Upper lobe of left lung (tissue), 4 donors: ENCODE measurements around the gene CCNI.
"Not testable (repeated sequence)": the region's sequence is repeated elsewhere in the genome, so short reads cannot be mapped to it uniquely, and the experiment has no call there.

Experiments used
- EP300 ChIP-seq, 4 donors: sonication (generic); formaldehyde crosslinking; IDR thresholded peaks; one replicate each; pipeline ENCODE4 v1.5.1; 2017; ENCODE audit warnings: antibody characterized with exemption in 4 of 4, control low read depth in 2 of 4
- POLR2A ChIP-seq, 4 donors: fragments of 450-650 bp; IDR thresholded peaks; one replicate each; pipeline ENCODE4 v1.5.1; 2016 to 2017; ENCODE audit warnings: antibody characterized with exemption in 4 of 4, mild to moderate bottlenecking in 2 of 4
- POLR2AphosphoS5 ChIP-seq, 2 donors: sonication (generic); formaldehyde crosslinking; IDR thresholded peaks; one replicate each; pipeline ENCODE4 v1.5.1; 2017; ENCODE audit warnings: antibody characterized with exemption in 2 of 2
- TF ChIP-seq, protein P1 (sequence below), 6 experiments: fragments of 450-650 bp in 4 of 6; fragments of 200-600 bp in 2 of 6; sonication (generic) in 2 of 6; IDR thresholded peaks; one replicate each; pipeline ENCODE4 v1.5.1; 2016 to 2019; ENCODE audit warnings: antibody characterized with exemption in 6 of 6

DNA sequence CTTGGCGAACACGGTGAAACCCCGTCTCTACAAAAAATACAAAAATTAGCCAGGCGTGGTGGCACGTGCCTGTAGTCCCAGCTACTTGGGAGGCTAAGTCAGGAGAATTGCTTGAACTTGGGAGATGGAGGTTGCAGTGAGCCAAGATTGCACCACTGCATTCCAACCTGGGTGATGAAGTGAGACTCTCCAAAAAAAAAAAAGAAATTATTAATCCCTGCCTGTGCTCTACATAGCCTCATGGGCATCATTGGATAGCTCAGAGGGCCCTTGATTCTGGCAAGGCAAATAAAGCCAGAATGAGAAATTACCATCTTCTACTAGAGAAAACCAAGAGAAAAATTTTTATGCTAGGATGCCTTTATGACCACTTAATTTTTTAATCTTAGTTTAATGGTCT, 38.6 kb downstream of the CCNI start:
- TF ChIP-seq, protein P1, sequence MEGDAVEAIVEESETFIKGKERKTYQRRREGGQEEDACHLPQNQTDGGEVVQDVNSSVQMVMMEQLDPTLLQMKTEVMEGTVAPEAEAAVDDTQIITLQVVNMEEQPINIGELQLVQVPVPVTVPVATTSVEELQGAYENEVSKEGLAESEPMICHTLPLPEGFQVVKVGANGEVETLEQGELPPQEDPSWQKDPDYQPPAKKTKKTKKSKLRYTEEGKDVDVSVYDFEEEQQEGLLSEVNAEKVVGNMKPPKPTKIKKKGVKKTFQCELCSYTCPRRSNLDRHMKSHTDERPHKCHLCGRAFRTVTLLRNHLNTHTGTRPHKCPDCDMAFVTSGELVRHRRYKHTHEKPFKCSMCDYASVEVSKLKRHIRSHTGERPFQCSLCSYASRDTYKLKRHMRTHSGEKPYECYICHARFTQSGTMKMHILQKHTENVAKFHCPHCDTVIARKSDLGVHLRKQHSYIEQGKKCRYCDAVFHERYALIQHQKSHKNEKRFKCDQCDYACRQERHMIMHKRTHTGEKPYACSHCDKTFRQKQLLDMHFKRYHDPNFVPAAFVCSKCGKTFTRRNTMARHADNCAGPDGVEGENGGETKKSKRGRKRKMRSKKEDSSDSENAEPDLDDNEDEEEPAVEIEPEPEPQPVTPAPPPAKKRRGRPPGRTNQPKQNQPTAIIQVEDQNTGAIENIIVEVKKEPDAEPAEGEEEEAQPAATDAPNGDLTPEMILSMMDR (IDR thresholded peaks at IDR 0.05), result not testable (repeated sequence)
- TF ChIP-seq POLR2A, EP300, POLR2AphosphoS5 (IDR thresholded peaks at IDR 0.05): not testable (repeated sequence)
